ENCODE data around the gene C6orf120. TPM values are rescaled to one million over a fixed set of nuclear protein-coding genes. Genes with fewer than 3 reads are reported as not detected.

The C6orf120 gene
- total and polyA plus RNA-seq, 9 of the 15 experiments (the other 6 are each of a cell fraction or from before 2014, with no cell fraction given): 7.7 to 44.9 (median 34.8) TPM

DNA sequence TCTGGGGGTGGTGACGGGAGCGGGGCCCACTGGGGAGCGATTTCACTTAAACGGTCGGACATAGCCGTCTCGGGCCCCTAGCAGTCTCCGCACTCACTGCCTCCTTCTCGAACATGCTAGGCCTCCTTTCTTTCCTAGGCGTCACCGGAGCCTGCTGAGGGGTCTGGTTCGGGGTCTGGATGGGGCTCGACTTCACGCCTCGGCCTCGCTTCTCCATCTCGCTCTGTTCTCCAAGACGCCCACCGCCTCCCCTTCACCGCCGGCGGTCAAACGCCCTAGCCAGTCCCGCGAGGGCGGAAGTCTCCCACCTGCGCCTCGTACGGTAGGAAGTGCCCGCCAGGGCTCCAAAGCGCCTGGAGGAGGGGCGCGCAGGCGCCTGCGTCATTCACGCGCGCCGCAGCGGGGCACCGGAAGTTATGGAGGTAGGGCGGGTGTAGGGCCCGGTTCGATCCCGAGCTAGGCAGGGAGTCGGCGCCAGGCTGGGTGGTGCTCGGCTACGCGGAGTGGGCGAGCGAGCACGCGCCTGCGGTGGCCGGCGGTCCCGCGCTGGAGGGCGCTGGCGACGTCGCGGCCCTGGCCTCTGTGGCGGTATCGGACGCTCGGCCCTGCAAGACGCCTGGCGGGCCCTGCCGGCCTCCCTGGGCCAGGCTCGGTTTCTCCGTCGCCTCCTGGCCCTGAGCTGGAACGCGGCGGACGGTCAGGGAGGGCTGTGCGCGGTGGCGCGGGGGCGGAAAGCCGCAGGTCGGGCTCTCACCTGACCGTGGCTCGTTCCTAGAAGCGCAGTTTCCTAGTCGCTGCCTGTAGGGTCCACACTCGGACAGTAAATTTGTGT lies 49.5 kb downstream of the C6orf120 start, which contains the start of the genes DYNLT2 and ERMARD (continued):
- TF ChIP-seq, protein P1, sequence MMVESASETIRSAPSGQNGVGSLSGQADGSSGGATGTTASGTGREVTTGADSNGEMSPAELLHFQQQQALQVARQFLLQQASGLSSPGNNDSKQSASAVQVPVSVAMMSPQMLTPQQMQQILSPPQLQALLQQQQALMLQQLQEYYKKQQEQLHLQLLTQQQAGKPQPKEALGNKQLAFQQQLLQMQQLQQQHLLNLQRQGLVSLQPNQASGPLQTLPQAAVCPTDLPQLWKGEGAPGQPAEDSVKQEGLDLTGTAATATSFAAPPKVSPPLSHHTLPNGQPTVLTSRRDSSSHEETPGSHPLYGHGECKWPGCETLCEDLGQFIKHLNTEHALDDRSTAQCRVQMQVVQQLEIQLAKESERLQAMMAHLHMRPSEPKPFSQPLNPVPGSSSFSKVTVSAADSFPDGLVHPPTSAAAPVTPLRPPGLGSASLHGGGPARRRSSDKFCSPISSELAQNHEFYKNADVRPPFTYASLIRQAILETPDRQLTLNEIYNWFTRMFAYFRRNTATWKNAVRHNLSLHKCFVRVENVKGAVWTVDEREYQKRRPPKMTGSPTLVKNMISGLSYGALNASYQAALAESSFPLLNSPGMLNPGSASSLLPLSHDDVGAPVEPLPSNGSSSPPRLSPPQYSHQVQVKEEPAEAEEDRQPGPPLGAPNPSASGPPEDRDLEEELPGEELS (CRISPR knock-in tag; IDR thresholded peaks at IDR 0.05; ENCODE audit: borderline replicate concordance): no peak; the same call in 1 of the 2 replicates
- TF ChIP-seq GTF2B (IDR thresholded peaks at IDR 0.05; ENCODE audit: extremely low read depth, insufficient read length): no peak
- peak; percentile 43; the same call in 1 of the 2 replicates for TF ChIP-seq TCF7 (IDR thresholded peaks at IDR 0.05; ENCODE audit: borderline replicate concordance)
- peak; percentile 5; the same call in 1 of the 2 replicates for TF ChIP-seq USF1 (CRISPR knock-in tag; IDR thresholded peaks at IDR 0.05)
- no peak for TF ChIP-seq ZNF274 (IDR thresholded peaks at IDR 0.05; ENCODE audit: borderline replicate concordance, low read depth, low read length)
- TF ChIP-seq PHB (CRISPR knock-in tag; IDR thresholded peaks at IDR 0.05): no peak
- TF ChIP-seq TBL1XR1 (IDR thresholded peaks at IDR 0.05; ENCODE audit: low read length in 2 of 2): peak; percentile 83 to 85; a peak in 3 of 4 replicates
- TF ChIP-seq BRCA1 (IDR thresholded peaks at IDR 0.05): no peak
- TF ChIP-seq BRCA1 (CRISPR knock-in tag; IDR thresholded peaks at IDR 0.05): no peak; the same call in 1 of the 2 replicates
- TF ChIP-seq RBM34 (IDR thresholded peaks at IDR 0.05; ENCODE audit: borderline replicate concordance, insufficient read depth, low read length): no peak
- peak in 1 of 2 experiments; percentile 82; a peak in 1 of 4 replicates for TF ChIP-seq CSDE1 (IDR thresholded peaks at IDR 0.05)
- no peak; the same call in 1 of the 2 replicates for TF ChIP-seq ZC3H4 (CRISPR knock-in tag; IDR thresholded peaks at IDR 0.05; ENCODE audit: borderline replicate concordance)
- no peak for TF ChIP-seq ETS2 (tag; IDR thresholded peaks at IDR 0.05; ENCODE audit: borderline replicate concordance, poor library complexity, severe bottlenecking)
- TF ChIP-seq ZNF239 (CRISPR knock-in tag; IDR thresholded peaks at IDR 0.05): no peak
- no peak for TF ChIP-seq ZNF445 (CRISPR knock-in tag; IDR thresholded peaks at IDR 0.05; ENCODE audit: low read depth)
- TF ChIP-seq FOXK2 (conservative IDR thresholded peaks at IDR 0.05 in 1 of 2, IDR thresholded peaks at IDR 0.05 in 1 of 2; ENCODE audit: low read depth in 2 of 2): peak; percentile 77 to 78
- no peak for TF ChIP-seq MCM2 (IDR thresholded peaks at IDR 0.05; ENCODE audit: low read depth)
- TF ChIP-seq ZNF583 (CRISPR knock-in tag; IDR thresholded peaks at IDR 0.05): no peak
- TF ChIP-seq CBFB (CRISPR knock-in tag; IDR thresholded peaks at IDR 0.05): no peak; the same call in 1 of the 2 replicates
- TF ChIP-seq ZNF140 (CRISPR knock-in tag; IDR thresholded peaks at IDR 0.05): no peak
- TF ChIP-seq CBX3 (IDR thresholded peaks at IDR 0.05; ENCODE audit: borderline replicate concordance in 1 of 2, low read length in 2 of 2): peak in 1 of 2 experiments; percentile 31; a peak in 1 of 3 replicates
- no peak for TF ChIP-seq ZNF146 (CRISPR knock-in tag; IDR thresholded peaks at IDR 0.05; ENCODE audit: unreplicated experiment)
- no peak for TF ChIP-seq ZNF347 (CRISPR knock-in tag; IDR thresholded peaks at IDR 0.05; ENCODE audit: low read depth)

Measured in K562 (cell line).